H1 (cell line): ENCODE data around the gene KRT80.

Experiments used
- ATF2 ChIP-seq: IDR thresholded peaks from 2 replicates; pipeline ENCODE4 v1.6.1; 2012; ENCODE audit warnings: low read length, inconsistent platforms
- JUND ChIP-seq: IDR thresholded peaks from 2 replicates; pipeline ENCODE4 v1.6.1; 2011; ENCODE audit warnings: mild to moderate bottlenecking, improper control_type of control experiment, low read length
- POLR2AphosphoS5 ChIP-seq: IDR thresholded peaks from 2 replicates; pipeline ENCODE4 v1.6.1; 2011; ENCODE audit warnings: low read depth, low read length
- TF ChIP-seq, protein P1 (sequence below), 3 experiments: IDR thresholded peaks; 1 replicate in 2 of 3; 2 replicates in 1 of 3; pipeline versions ENCODE4 v1.5.1 to v1.6.1; 2011; ENCODE audit warnings: low read length in 3 of 3, mild to moderate bottlenecking in 3 of 3, inconsistent platforms in 2 of 3, low read depth in 1 of 3, moderate library complexity in 1 of 3; ENCODE audit not compliant: insufficient read depth in 1 of 3; ENCODE audit errors: control extremely low read depth in 1 of 3

- TF ChIP-seq, protein P1, sequence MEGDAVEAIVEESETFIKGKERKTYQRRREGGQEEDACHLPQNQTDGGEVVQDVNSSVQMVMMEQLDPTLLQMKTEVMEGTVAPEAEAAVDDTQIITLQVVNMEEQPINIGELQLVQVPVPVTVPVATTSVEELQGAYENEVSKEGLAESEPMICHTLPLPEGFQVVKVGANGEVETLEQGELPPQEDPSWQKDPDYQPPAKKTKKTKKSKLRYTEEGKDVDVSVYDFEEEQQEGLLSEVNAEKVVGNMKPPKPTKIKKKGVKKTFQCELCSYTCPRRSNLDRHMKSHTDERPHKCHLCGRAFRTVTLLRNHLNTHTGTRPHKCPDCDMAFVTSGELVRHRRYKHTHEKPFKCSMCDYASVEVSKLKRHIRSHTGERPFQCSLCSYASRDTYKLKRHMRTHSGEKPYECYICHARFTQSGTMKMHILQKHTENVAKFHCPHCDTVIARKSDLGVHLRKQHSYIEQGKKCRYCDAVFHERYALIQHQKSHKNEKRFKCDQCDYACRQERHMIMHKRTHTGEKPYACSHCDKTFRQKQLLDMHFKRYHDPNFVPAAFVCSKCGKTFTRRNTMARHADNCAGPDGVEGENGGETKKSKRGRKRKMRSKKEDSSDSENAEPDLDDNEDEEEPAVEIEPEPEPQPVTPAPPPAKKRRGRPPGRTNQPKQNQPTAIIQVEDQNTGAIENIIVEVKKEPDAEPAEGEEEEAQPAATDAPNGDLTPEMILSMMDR (IDR thresholded peaks at IDR 0.05; ENCODE audit: control extremely low read depth in 1 of 3, insufficient read depth in 1 of 3, low read depth in 1 of 3, low read length in 3 of 3) = no peak
- no peak for TF ChIP-seq ATF2
- no peak for TF ChIP-seq JUND
- TF ChIP-seq POLR2AphosphoS5 = no peak
Observed at GRCh38 chr12:52139147-52139546, 52.7 kb downstream of the KRT80 start.
